H1 (cell line): Measurements from ENCODE around the gene ZHX3.

Experiments
- CTCF ChIP-seq, 3 experiments: IDR thresholded peaks; 1 replicate in 2 of 3; 2 replicates in 1 of 3; pipeline versions ENCODE4 v1.5.1 to v1.6.1; 2011; ENCODE audit warnings: low read length in 3 of 3, mild to moderate bottlenecking in 3 of 3, inconsistent platforms in 2 of 3, low read depth in 1 of 3, moderate library complexity in 1 of 3; ENCODE audit not compliant: insufficient read depth in 1 of 3; ENCODE audit errors: control extremely low read depth in 1 of 3
- EP300 ChIP-seq, 2 experiments: IDR thresholded peaks; 1 replicate in 1 of 2; 2 replicates in 1 of 2; pipeline ENCODE4 v1.6.1; 2011 to 2012; ENCODE audit warnings: low read depth in 2 of 2, low read length in 2 of 2, mild to moderate bottlenecking in 2 of 2, borderline replicate concordance in 1 of 2, inconsistent platforms in 1 of 2, moderate library complexity in 1 of 2
- PHF8 ChIP-seq: fragments of 200-600 bp; sonication (generic); conservative IDR thresholded peaks from 2 replicates; pipeline ENCODE4 v1.7.1; 2012; ENCODE audit warnings: low read depth, mild to moderate bottlenecking, inconsistent platforms, low read length, moderate library complexity

GRCh38 chr20:41308290-41308711, 9.2 kb downstream of the ZHX3 start:
- TF ChIP-seq CTCF (IDR thresholded peaks at IDR 0.05; ENCODE audit: control extremely low read depth in 1 of 3, insufficient read depth in 1 of 3, low read depth in 1 of 3, low read length in 3 of 3), result no peak
- TF ChIP-seq PHF8, result no peak
- TF ChIP-seq EP300 (IDR thresholded peaks at IDR 0.05; ENCODE audit: borderline replicate concordance in 1 of 2, low read depth in 2 of 2, low read length in 2 of 2), result no peak
